GM23248 (cell line): ENCODE data around the gene STARD13. TPM values are rescaled to one million over a fixed set of nuclear protein-coding genes. Genes with fewer than 3 reads are reported as not detected.

Experiments
- DNase-seq: peaks from one replicate; pipeline ENCODE4 v3.0.0-alpha.2; 2015
- H2AFZ ChIP-seq: fragments of 200-600 bp; sonication (generic); 2 replicates; pipeline ENCODE4 v1.6.1; 2016; ENCODE audit warnings: antibody characterized with exemption
- H3F3A ChIP-seq: fragments of 200-600 bp; sonication (generic); 2 replicates; pipeline ENCODE4 v1.6.1; 2016; ENCODE audit warnings: mild to moderate bottlenecking, antibody characterized with exemption, mixed run types; ENCODE audit not compliant: insufficient read depth
- H3K27ac ChIP-seq: fragments of 200-600 bp; sonication (generic); 2 replicates; pipeline ENCODE4 v1.5.1; 2016; ENCODE audit warnings: mild to moderate bottlenecking
- H3K27me3 ChIP-seq: fragments of 200-600 bp; sonication (generic); replicated peaks from 2 replicates; pipeline ENCODE4 v1.6.1; 2016; ENCODE audit warnings: mild to moderate bottlenecking; ENCODE audit not compliant: insufficient read depth
- H3K36me3 ChIP-seq: fragments of 200-600 bp; sonication (generic); 2 replicates; pipeline ENCODE4 v1.6.1; 2016; ENCODE audit warnings: low read depth, mild to moderate bottlenecking
- H3K4me1 ChIP-seq: fragments of 200-600 bp; sonication (generic); 2 replicates; pipeline ENCODE4 v1.6.1; 2016; ENCODE audit warnings: mild to moderate bottlenecking; ENCODE audit not compliant: insufficient read depth
- H3K4me2 ChIP-seq: fragments of 200-600 bp; sonication (generic); one replicate; pipeline ENCODE4 v1.6.1; 2016; ENCODE audit warnings: mild to moderate bottlenecking; ENCODE audit not compliant: unreplicated experiment
- H3K4me3 ChIP-seq: fragments of 200-600 bp; sonication (generic); 2 replicates; pipeline ENCODE4 v1.5.1; 2016; ENCODE audit warnings: mild to moderate bottlenecking
- H3K79me2 ChIP-seq: fragments of 200-600 bp; sonication (generic); 2 replicates; pipeline ENCODE4 v1.6.1; 2016; ENCODE audit warnings: mild to moderate bottlenecking; ENCODE audit not compliant: insufficient read depth
- H3K9ac ChIP-seq: fragments of 200-600 bp; sonication (generic); 2 replicates; pipeline ENCODE4 v1.6.1; 2016; ENCODE audit warnings: mild to moderate bottlenecking
- H3K9me2 ChIP-seq: fragments of 200-600 bp; sonication (generic); 2 replicates; pipeline ENCODE4 v1.6.1; 2016; ENCODE audit warnings: mixed run types, mild to moderate bottlenecking, moderate library complexity; ENCODE audit not compliant: insufficient read depth
- H3K9me3 ChIP-seq: fragments of 200-600 bp; sonication (generic); one replicate; pipeline ENCODE4 v1.6.1; 2017; ENCODE audit warnings: low read depth
- H4K20me1 ChIP-seq: fragments of 200-600 bp; sonication (generic); 2 replicates; pipeline ENCODE4 v1.6.0; 2016; ENCODE audit not compliant: insufficient read depth
- EZH2 ChIP-seq: fragments of 200-600 bp; sonication (generic); IDR thresholded peaks from 2 replicates; pipeline ENCODE4 v1.6.1; 2018; ENCODE audit warnings: antibody characterized with exemption, mild to moderate bottlenecking; ENCODE audit not compliant: insufficient read depth, poor library complexity, severe bottlenecking
- EZH2phosphoT487 ChIP-seq: fragments of 200-600 bp; sonication (generic); IDR thresholded peaks from 2 replicates; pipeline ENCODE4 v1.6.1; 2018; ENCODE audit warnings: antibody characterized with exemption, moderate library complexity, mild to moderate bottlenecking, low read depth; ENCODE audit not compliant: insufficient read depth
- WGBS, 2 experiments: methylation state at CpG; one replicate each; pipeline ENCODE4 v1.1.6; 2015 to 2017; ENCODE audit warnings: low lambda C conversion rate in 2 of 2, low coverage in 1 of 2; ENCODE audit errors: missing lambda C conversion rate in 2 of 2; 5-methylcytosine and 5-hydroxymethylcytosine counted together
- in situ Hi-C: fragments of 300-500 bp; cut with MboI; formaldehyde crosslinking; loops from 2 replicates; pipeline ENCODE4 v1.15.0; 2020
- polyA plus RNA-seq: library from polyadenylated mRNA; unstranded; fragments of >200 nt; fragmentation: Nextera tagmentation; extraction: Ambion mirVana; gene quantifications from 2 replicates; pipeline ENCODE4 v1.2.1, GENCODE V29; 2016
- total RNA-seq: library from RNA; depleted of rRNA; stranded (reverse); fragments of >200 nt; shearing (Covaris generic); gene quantifications from 2 replicates; pipeline ENCODE4 v1.2.3, GENCODE V29; 2014

Gene STARD13
- total and polyA plus RNA-seq, 2 experiments from 2014 or later, result 13.8 to 16.6 TPM

DNA sequence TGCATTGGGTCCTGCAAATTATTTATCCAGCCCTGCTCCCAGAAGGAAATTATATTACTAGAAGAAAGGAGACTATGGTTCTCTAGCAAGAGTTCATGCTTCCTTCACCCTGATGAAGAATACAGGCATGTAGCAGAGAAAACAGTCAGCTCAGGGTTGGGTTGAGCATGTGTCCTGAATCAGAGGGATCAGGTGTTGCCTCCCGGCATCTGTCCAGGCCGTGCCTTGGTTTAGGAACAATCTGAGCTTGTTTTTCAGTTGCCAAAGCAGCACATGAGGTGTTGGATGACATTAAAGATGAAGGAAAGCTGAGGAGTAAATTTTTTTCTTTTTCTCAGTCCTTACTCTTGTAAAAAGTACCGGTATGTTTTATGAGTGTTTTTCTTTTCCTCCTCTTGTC is 207.3 kb downstream of the STARD13 start:
- H3K9me2 ChIP-seq, result no peaks in the 10 kb centered on the region
- H2AFZ ChIP-seq, result no peak overlapping the region
- in situ Hi-C loops, result no loop called here
- peaks cover 7% of the 10 kb centered on the region; the same call in 1 of the 2 replicates for H3K4me1 ChIP-seq
- no peak overlapping the region for H3K4me3 ChIP-seq
- no peaks in the 10 kb centered on the region for H3K9me3 ChIP-seq
- no peak overlapping the region for H3K9ac ChIP-seq
- no peaks in the 10 kb centered on the region for H3K36me3 ChIP-seq
- no peaks in the 10 kb centered on the region for H3K79me2 ChIP-seq
- WGBS, 2 experiments, result 85 to 88% methylated on average over 3 of the region's 3 CpGs
- no peaks in the 10 kb centered on the region for H3F3A ChIP-seq
- TF ChIP-seq EZH2phosphoT487 (no peak), EZH2 (no peak)
- DNase-seq, result no peak
- no peak overlapping the region for H3K4me2 ChIP-seq
- no peak overlapping the region for H3K27ac ChIP-seq
- no peaks in the 10 kb centered on the region for H3K27me3 ChIP-seq
- H4K20me1 ChIP-seq, result no peaks in the 10 kb centered on the region

DNA sequence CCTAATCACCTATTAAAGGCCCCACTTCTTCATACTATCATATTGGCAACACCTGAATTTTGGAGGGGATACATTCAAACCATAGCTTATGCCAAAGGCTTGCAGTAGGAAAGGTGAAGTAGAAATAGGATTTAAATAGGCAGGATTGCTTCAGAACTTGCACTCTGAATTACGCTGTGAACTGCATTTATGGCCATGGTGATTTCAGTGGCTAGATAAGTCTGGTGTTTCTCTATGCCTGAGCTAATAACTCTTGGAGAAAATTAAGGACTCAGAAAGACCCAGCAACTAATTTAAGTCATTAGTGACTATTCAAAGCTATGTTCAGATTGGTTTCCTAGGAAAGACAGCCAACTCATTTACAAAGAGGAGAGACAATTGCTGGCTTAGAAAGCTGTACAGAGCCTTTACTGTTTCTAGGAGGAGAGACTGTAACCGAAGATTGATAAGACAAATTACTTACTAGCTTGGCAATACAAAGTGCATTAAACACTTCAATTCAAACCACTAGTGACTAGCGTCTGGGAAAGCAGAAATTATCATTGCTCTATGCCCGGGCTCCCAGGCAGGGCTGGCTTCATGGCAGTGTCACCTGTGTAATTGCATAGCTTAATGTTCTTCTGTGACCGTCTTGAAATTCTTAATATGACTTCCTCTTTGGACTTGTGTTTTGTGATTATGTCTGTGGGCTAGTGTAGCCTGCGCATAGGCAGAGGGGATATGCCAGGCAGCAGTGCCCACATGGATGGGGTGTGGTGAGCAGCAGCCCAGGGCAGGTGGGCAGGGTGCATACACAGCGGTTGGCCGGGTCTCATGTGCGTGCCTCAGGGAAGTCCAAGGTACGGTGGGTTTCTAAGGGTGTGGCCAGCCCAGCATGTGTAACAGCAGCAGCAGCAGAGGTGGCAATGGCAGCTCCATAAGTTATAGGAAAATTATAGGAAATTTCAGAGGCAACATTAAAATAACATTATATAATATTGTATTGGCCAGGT is 209.3 kb downstream of the STARD13 start:
- no peak for DNase-seq
- Histone ChIP-seq H3K9me2 (no peaks in the 10 kb centered on the region), H3K27me3 (no peaks in the 10 kb centered on the region), H2AFZ (no peak overlapping the region), H4K20me1 (no peaks in the 10 kb centered on the region), H3F3A (no peaks in the 10 kb centered on the region), H3K9ac (no peak overlapping the region), H3K79me2 (no peaks in the 10 kb centered on the region), H3K9me3 (no peaks in the 10 kb centered on the region), H3K4me2 (no peak overlapping the region), H3K4me3 (no peak overlapping the region), H3K36me3 (no peaks in the 10 kb centered on the region), H3K4me1 (peaks cover 6% of the 10 kb centered on the region; the same call in 1 of the 2 replicates), H3K27ac (no peak overlapping the region)
- TF ChIP-seq EZH2, result no peak
- no peak for TF ChIP-seq EZH2phosphoT487
- in situ Hi-C loops, result no loop called here
- 86 to 87% methylated on average over 10 of the region's 10 CpGs for WGBS, 2 experiments

DNA sequence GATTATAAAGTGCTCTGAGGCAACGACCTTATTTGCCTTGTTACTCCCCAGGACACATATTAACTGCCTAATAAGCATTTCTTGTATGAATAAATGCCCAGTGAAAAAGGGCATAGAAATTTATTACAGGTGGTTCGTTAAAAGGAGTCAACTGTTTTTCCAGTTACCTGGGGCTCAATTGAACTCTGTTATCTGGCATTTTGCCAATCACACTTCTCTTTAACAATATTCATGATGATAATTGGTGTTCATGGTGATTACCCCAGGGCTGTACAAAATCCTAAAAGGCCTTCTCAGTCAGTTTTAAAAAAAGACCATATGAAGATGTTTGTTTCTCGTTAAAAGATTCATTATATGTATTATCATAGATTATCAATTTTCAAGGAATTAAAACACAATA is 212.2 kb downstream of the STARD13 start:
- in situ Hi-C loops, result no loop called here

DNA sequence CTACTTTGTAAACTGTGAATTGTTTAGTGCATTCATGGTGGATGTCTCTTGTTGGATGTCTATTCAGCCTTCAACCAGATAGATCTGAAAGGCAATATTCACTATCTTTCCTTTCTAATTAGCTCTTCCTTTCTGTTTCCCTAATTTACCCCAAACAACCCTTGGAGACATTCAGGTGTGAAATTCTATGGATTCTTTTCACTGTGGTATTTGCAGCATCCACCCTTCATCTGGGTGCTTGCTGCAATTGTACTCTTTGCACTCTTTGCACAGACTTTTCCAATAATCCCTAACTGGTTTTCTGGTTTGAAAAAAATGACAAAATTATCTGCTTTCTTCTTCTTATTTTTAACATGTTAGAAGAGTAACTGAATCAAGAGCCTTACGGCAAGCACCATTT is 212.8 kb downstream of the STARD13 start:
- Histone ChIP-seq H3K9me3 (no peaks in the 10 kb centered on the region), H3K9me2 (no peaks in the 10 kb centered on the region), H3F3A (no peaks in the 10 kb centered on the region), H3K4me3 (no peak overlapping the region), H3K9ac (no peak overlapping the region), H3K4me2 (no peak overlapping the region), H2AFZ (no peak overlapping the region), H3K36me3 (no peaks in the 10 kb centered on the region), H3K4me1 (no peaks in the 10 kb centered on the region), H4K20me1 (no peaks in the 10 kb centered on the region), H3K27ac (no peak overlapping the region), H3K27me3 (no peaks in the 10 kb centered on the region), H3K79me2 (no peaks in the 10 kb centered on the region)
- WGBS, 2 experiments, result 100% methylated on average over 1 of the region's 1 CpG
- in situ Hi-C loops, result no loop called here
- TF ChIP-seq EZH2 (no peak), EZH2phosphoT487 (no peak)
- no peak for DNase-seq

More for the DNA sequence above, 212.2 kb downstream of the STARD13 start:
- Histone ChIP-seq H3K36me3 (no peaks in the 10 kb centered on the region), H4K20me1 (no peaks in the 10 kb centered on the region), H3K4me2 (no peak overlapping the region), H3F3A (no peaks in the 10 kb centered on the region), H3K79me2 (no peaks in the 10 kb centered on the region), H3K4me1 (no peaks in the 10 kb centered on the region), H3K27ac (no peak overlapping the region), H3K9ac (no peak overlapping the region), H3K9me3 (no peaks in the 10 kb centered on the region), H3K27me3 (no peaks in the 10 kb centered on the region), H2AFZ (no peak overlapping the region), H3K4me3 (no peak overlapping the region), H3K9me2 (no peaks in the 10 kb centered on the region)
- 76 to 80% methylated on average over 3 of the region's 3 CpGs for WGBS, 2 experiments
- DNase-seq, result no peak
- TF ChIP-seq EZH2 (no peak), EZH2phosphoT487 (no peak)
